Measurements from ENCODE around the gene VILL. TPM values are rescaled to one million over a fixed set of nuclear protein-coding genes. Genes with fewer than 3 reads are reported as not detected.

VILL gene
- total and polyA plus RNA-seq, 2 donors (not counting 3 experiments of a cell fraction or from before 2014, with no cell fraction given), result 9.0 to 10.0 TPM

DNA sequence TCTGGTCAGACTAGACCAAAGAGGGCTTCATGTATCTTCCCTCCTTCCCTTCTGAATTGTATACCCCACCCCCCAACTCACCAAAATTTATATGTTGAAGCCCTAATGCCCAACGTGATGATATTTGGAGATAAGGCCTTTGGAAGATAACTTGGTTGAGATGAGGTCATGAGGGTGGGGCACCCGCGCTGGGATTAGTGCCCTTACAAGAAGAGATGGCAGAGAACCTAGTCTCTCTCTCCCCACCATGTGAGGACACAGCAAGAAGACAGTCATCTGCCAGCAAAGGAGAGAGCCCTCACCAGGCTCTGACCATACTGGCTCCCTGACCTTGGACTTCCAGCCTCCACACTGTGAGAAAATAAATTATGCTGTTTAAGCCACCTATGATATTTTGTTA lies 25.4 kb downstream of the VILL start:
- TF ChIP-seq JUN (IDR thresholded peaks at IDR 0.05; ENCODE audit: borderline replicate concordance, insufficient read depth, insufficient read length, low read depth) (no peak), POLR2AphosphoS5 (IDR thresholded peaks at IDR 0.05; ENCODE audit: insufficient read depth, low read depth, low read length) (no peak), FOS (IDR thresholded peaks at IDR 0.05; ENCODE audit: borderline replicate concordance, insufficient read depth, low read length) (no peak)
- H3K4me2 ChIP-seq (ENCODE audit: insufficient read depth, low read length), result no peak overlapping the region
- H4K20me1 ChIP-seq (replicated peaks; ENCODE audit: control insufficient read depth, extremely low read depth, insufficient read depth, low read length), result no peaks in the 10 kb centered on the region
- no peak overlapping the region for H3K4me3 ChIP-seq (replicated peaks in 1 of 3; ENCODE audit: insufficient read depth in 1 of 3, low read depth in 1 of 3, low read length in 3 of 3)
- POLR2A ChIA-PET, result no interaction called here
- FAIRE-seq (no peak), DNase-seq (ENCODE audit: low read depth, low spot score) (no peak)
- no peaks in the 10 kb centered on the region for H3K4me1 ChIP-seq (ENCODE audit: control insufficient read depth, extremely low read depth, insufficient read depth, low read length)
- H3K36me3 ChIP-seq (ENCODE audit: control insufficient read depth in 2 of 2, extremely low read depth in 1 of 2, insufficient read depth in 2 of 2, low read length in 2 of 2), result peaks cover 0 to 7% of the 10 kb centered on the region in 2 experiments
- H3K9me1 ChIP-seq (replicated peaks; ENCODE audit: control insufficient read depth, extremely low read depth, insufficient read depth, low read length), result no peaks in the 10 kb centered on the region
- H3K9me3 ChIP-seq (replicated peaks; ENCODE audit: control insufficient read depth, insufficient read depth, low read length), result no peaks in the 10 kb centered on the region
- intact Hi-C loops (cut with micrococcal nuclease) (no loop called here), dilution Hi-C loops (cut with MboI; ENCODE audit: extremely low pct_ligation_motif_present, low sequenced_read_pairs) (no loop called here)
- no peak overlapping the region for H3K27ac ChIP-seq (ENCODE audit: insufficient read depth, low read depth, low read length)
- no peak overlapping the region for H2AFZ ChIP-seq (ENCODE audit: low read depth, low read length)
- no peak overlapping the region for H3K9ac ChIP-seq (replicated peaks; ENCODE audit: extremely low read depth, insufficient read depth, low read length)
- CTCF ChIA-PET, result interaction anchor here (0.6 kb wide), 1 partner anchor 8 kb away, joined by 3 read pairs; no protein-coding TSS in a partner anchor
- no peaks in the 10 kb centered on the region for H3K27me3 ChIP-seq (ENCODE audit: control insufficient read depth in 2 of 2, insufficient read depth in 2 of 2, low read length in 2 of 2)
- no TSS peak for BruUV-seq (replicated peaks)
- H3K79me2 ChIP-seq (ENCODE audit: control insufficient read depth, insufficient read depth, low read length), result no peaks in the 10 kb centered on the region

DNA sequence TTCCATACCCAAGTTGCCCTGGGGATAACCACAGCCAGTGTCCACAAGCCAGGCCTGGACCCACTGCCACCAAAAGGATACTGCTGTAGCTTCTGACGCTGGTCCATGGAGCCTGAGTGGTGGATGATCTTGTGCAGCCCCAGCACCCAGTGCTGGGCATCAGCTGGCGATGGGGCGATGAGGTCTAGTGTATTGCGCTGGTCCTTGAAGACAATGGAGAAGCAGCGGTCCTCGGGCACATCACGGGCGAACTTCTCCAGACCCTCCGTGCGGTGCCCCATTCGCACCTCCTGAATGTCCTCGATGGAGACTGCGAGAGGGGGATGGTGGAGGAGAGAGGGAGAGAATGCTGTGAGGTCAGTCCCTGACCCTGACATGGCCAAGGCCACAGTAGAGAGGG lies 25.8 kb downstream of the VILL start:
- FAIRE-seq (no peak), DNase-seq (ENCODE audit: low read depth, low spot score) (no peak)
- TF ChIP-seq MYC (IDR thresholded peaks at IDR 0.05; ENCODE audit: low read depth, low read length), result no peak
- TF ChIP-seq, protein P1, sequence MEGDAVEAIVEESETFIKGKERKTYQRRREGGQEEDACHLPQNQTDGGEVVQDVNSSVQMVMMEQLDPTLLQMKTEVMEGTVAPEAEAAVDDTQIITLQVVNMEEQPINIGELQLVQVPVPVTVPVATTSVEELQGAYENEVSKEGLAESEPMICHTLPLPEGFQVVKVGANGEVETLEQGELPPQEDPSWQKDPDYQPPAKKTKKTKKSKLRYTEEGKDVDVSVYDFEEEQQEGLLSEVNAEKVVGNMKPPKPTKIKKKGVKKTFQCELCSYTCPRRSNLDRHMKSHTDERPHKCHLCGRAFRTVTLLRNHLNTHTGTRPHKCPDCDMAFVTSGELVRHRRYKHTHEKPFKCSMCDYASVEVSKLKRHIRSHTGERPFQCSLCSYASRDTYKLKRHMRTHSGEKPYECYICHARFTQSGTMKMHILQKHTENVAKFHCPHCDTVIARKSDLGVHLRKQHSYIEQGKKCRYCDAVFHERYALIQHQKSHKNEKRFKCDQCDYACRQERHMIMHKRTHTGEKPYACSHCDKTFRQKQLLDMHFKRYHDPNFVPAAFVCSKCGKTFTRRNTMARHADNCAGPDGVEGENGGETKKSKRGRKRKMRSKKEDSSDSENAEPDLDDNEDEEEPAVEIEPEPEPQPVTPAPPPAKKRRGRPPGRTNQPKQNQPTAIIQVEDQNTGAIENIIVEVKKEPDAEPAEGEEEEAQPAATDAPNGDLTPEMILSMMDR (IDR thresholded peaks at IDR 0.05; ENCODE audit: extremely low read depth in 1 of 2, insufficient read depth in 1 of 2, low read depth in 1 of 2, low read length in 2 of 2), result no peak
- TF ChIP-seq POLR2AphosphoS5 (IDR thresholded peaks at IDR 0.05; ENCODE audit: insufficient read depth, low read depth, low read length), result no peak
- TF ChIP-seq, protein P2, sequence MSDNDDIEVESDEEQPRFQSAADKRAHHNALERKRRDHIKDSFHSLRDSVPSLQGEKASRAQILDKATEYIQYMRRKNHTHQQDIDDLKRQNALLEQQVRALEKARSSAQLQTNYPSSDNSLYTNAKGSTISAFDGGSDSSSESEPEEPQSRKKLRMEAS (IDR thresholded peaks at IDR 0.05; ENCODE audit: insufficient read depth, insufficient read length), result no peak
- TF ChIP-seq GATA2 (IDR thresholded peaks at IDR 0.05; ENCODE audit: insufficient read depth, insufficient read length, low read depth, low read length), result no peak
- no peak for TF ChIP-seq EZH2 (IDR thresholded peaks at IDR 0.05; ENCODE audit: borderline replicate concordance, low read depth, low read length, severe bottlenecking)
- no peak for TF ChIP-seq JUN (IDR thresholded peaks at IDR 0.05; ENCODE audit: borderline replicate concordance, insufficient read depth, insufficient read length, low read depth)
- no peak for TF ChIP-seq FOS (IDR thresholded peaks at IDR 0.05; ENCODE audit: borderline replicate concordance, insufficient read depth, low read length)
- no peak for TF ChIP-seq POLR2A (IDR thresholded peaks at IDR 0.05; ENCODE audit: low read depth, low read length)
- POLR2A ChIA-PET, result no interaction called here
- Histone ChIP-seq H4K20me1 (replicated peaks; ENCODE audit: control insufficient read depth, extremely low read depth, insufficient read depth, low read length) (no peaks in the 10 kb centered on the region), H3K9me1 (replicated peaks; ENCODE audit: control insufficient read depth, extremely low read depth, insufficient read depth, low read length) (no peaks in the 10 kb centered on the region), H3K27ac (ENCODE audit: insufficient read depth, low read depth, low read length) (no peak overlapping the region), H2AFZ (ENCODE audit: low read depth, low read length) (no peak overlapping the region), H3K4me2 (ENCODE audit: insufficient read depth, low read length) (no peak overlapping the region), H3K79me2 (ENCODE audit: control insufficient read depth, insufficient read depth, low read length) (no peaks in the 10 kb centered on the region), H3K9me3 (replicated peaks; ENCODE audit: control insufficient read depth, insufficient read depth, low read length) (no peaks in the 10 kb centered on the region), H3K36me3 (ENCODE audit: control insufficient read depth in 2 of 2, extremely low read depth in 1 of 2, insufficient read depth in 2 of 2, low read length in 2 of 2) (peaks cover 0 to 7% of the 10 kb centered on the region in 2 experiments), H3K9ac (replicated peaks; ENCODE audit: extremely low read depth, insufficient read depth, low read length) (no peak overlapping the region), H3K4me1 (ENCODE audit: control insufficient read depth, extremely low read depth, insufficient read depth, low read length) (no peaks in the 10 kb centered on the region), H3K27me3 (ENCODE audit: control insufficient read depth in 2 of 2, insufficient read depth in 2 of 2, low read length in 2 of 2) (no peaks in the 10 kb centered on the region), H3K4me3 (replicated peaks in 1 of 3; ENCODE audit: insufficient read depth in 1 of 3, low read depth in 1 of 3, low read length in 3 of 3) (no peak overlapping the region)
- intact Hi-C loops (cut with micrococcal nuclease) (no loop called here), dilution Hi-C loops (cut with MboI; ENCODE audit: extremely low pct_ligation_motif_present, low sequenced_read_pairs) (no loop called here)
- CTCF ChIA-PET, result no interaction called here
- BruUV-seq (replicated peaks), result no TSS peak
